GM12878 (cell line): Measurements from ENCODE around the gene ITGA7. TPM values are rescaled to one million over a fixed set of nuclear protein-coding genes. Genes with fewer than 3 reads are reported as not detected.

Experiments used
- ATAC-seq: fragments of 200-7000 bp; cut with Tn5 transposase; 3 replicates; pipeline ENCODE4 v1.9.1; 2020; ENCODE audit warnings: mild to moderate bottlenecking, moderate library complexity
- BruUV-seq: library from RNA; stranded (reverse); fragments of 400-500 nt; replicated peaks from 2 replicates; lab custom pipeline; 2021; lab: Mats Ljungman, UMichigan
- CTCF ChIA-PET: fragments of 300-600 bp; sonication (Branson Sonifier 250); formaldehyde crosslinking; extraction: SDS; loops from one replicate; lab custom pipeline; 2021; ENCODE audit warnings: inconsistent platforms; lab: Yijun Ruan, JAX
- POLR2A ChIA-PET: fragments of 350-600 bp; formaldehyde crosslinking; extraction: SDS; loops from one replicate; lab custom pipeline; 2021; ENCODE audit warnings: inconsistent platforms; lab: Charles Lee
- RAD21 ChIA-PET: fragments of 300-600 bp; sonication (Branson Sonifier 250); formaldehyde crosslinking; loops from one replicate; lab custom pipeline; 2023; ENCODE audit warnings: antibody characterized with exemption; ENCODE audit not compliant: unreplicated experiment; lab: Charles Lee
- SMC1A ChIA-PET: fragments of 300-600 bp; sonication (Branson Sonifier 250); formaldehyde crosslinking; loops from one replicate; lab custom pipeline; 2023; ENCODE audit not compliant: unreplicated experiment, uncharacterized antibody; lab: Charles Lee
- DNase-seq: peaks from one replicate; pipeline ENCODE4 v3.0.0-alpha.2; 2011; ENCODE audit warnings: low read depth, low spot score
- FAIRE-seq: peaks from 3 replicates; lab custom pipeline; 2011; peaks lifted over from hg19 to GRCh38; lab: Jason Lieb, UNC
- H2AFZ ChIP-seq: 2 replicates; pipeline ENCODE4 v1.6.0; 2011; ENCODE audit warnings: low read depth, low read length, control low read depth; ENCODE audit not compliant: control insufficient read depth
- H3K27ac ChIP-seq: 2 replicates; pipeline ENCODE4 v1.5.1; 2011; ENCODE audit warnings: control low read depth; ENCODE audit not compliant: control insufficient read depth, insufficient read depth
- H3K27me3 ChIP-seq, 2 experiments: replicated peaks in 1 of 2; 2 replicates each; pipeline versions ENCODE4 v1.6.0 to v1.6.1; 2011; ENCODE audit warnings: low read length in 1 of 2; ENCODE audit not compliant: control insufficient read depth in 2 of 2, insufficient read depth in 2 of 2
- H3K36me3 ChIP-seq, 2 experiments: 2 replicates each; pipeline ENCODE4 v1.5.1; 2011; ENCODE audit warnings: low read length in 1 of 2; ENCODE audit not compliant: control insufficient read depth in 2 of 2, insufficient read depth in 2 of 2
- H3K4me1 ChIP-seq: 2 replicates; pipeline ENCODE4 v1.6.1; 2011; ENCODE audit warnings: mild to moderate bottlenecking, low read length, moderate library complexity, mixed read lengths; ENCODE audit not compliant: control insufficient read depth, insufficient read depth
- H3K4me2 ChIP-seq: 2 replicates; pipeline ENCODE4 v1.6.0; 2011; ENCODE audit warnings: control low read depth; ENCODE audit not compliant: control insufficient read depth, insufficient read depth
- H3K4me3 ChIP-seq: fragments of 200-600 bp; sonication (generic); 2 replicates; pipeline ENCODE4 v1.5.1; 2016
- H3K79me2 ChIP-seq: 2 replicates; pipeline ENCODE4 v1.6.0; 2011; ENCODE audit warnings: low read length; ENCODE audit not compliant: control insufficient read depth, insufficient read depth
- H3K9ac ChIP-seq: 2 replicates; pipeline ENCODE4 v1.8.0; 2011; ENCODE audit warnings: low read length, control low read depth, mixed read lengths; ENCODE audit not compliant: control insufficient read depth, insufficient read depth
- H3K9me3 ChIP-seq: replicated peaks from 3 replicates; pipeline ENCODE4 v1.5.1; 2011; ENCODE audit warnings: mild to moderate bottlenecking, low read length; ENCODE audit not compliant: control insufficient read depth, insufficient read depth
- H4K20me1 ChIP-seq: 2 replicates; pipeline ENCODE4 v1.6.0; 2011; ENCODE audit not compliant: control insufficient read depth, insufficient read depth
- CHD1 ChIP-seq: IDR thresholded peaks from 2 replicates; pipeline ENCODE4 v1.6.1; 2012; ENCODE audit warnings: low read depth, low read length, improper control_type of control experiment
- MEF2B ChIP-seq: fragments of 450-650 bp; IDR thresholded peaks from 2 replicates; pipeline ENCODE4 v1.6.1; 2018; ENCODE audit warnings: mild to moderate bottlenecking, moderate library complexity; ENCODE audit not compliant: partially characterized antibody, poor library complexity, severe bottlenecking
- NFIC ChIP-seq: IDR thresholded peaks from 2 replicates; pipeline ENCODE4 v1.6.1; 2012; ENCODE audit warnings: low read depth, mild to moderate bottlenecking, inconsistent platforms, low read length, moderate library complexity
- NR2C2 ChIP-seq: IDR thresholded peaks from 2 replicates; pipeline ENCODE4 v1.6.1; 2011; ENCODE audit warnings: borderline replicate concordance, low read depth; ENCODE audit not compliant: control insufficient read depth, insufficient read length
- RAD21 ChIP-seq: IDR thresholded peaks from 2 replicates; pipeline ENCODE4 v1.6.1; 2011; ENCODE audit warnings: mild to moderate bottlenecking, low read depth, low read length, moderate library complexity; ENCODE audit not compliant: insufficient read depth
- RB1 ChIP-seq: fragments of 450-650 bp; formaldehyde crosslinking; IDR thresholded peaks from 2 replicates; pipeline ENCODE4 v1.6.1; 2017; ENCODE audit warnings: mild to moderate bottlenecking, borderline replicate concordance
- RELA ChIP-seq: fragments of 450-650 bp; IDR thresholded peaks from 2 replicates; pipeline ENCODE4 v1.8.0; 2014; ENCODE audit warnings: borderline replicate concordance; ENCODE audit not compliant: partially characterized antibody
- WGBS: methylation state at CpG from one replicate; pipeline ENCODE4 v1.1.6; 2016; ENCODE audit warnings: low lambda C conversion rate; ENCODE audit not compliant: insufficient replicate concordance, insufficient coverage; ENCODE audit errors: missing lambda C conversion rate; 5-methylcytosine and 5-hydroxymethylcytosine counted together
- in situ Hi-C: fragments of 300-500 bp; cut with MboI; formaldehyde crosslinking; loops from 9 replicates; pipeline ENCODE4 v1.14.3; 2018; ENCODE audit warnings: mixed read lengths
- intact Hi-C: fragments of 100-400 bp; cut with micrococcal nuclease; formaldehyde crosslinking; loops from one replicate; pipeline ENCODE4 v1.14.2; 2022; ENCODE audit not compliant: unreplicated experiment
- polyA plus RNA-seq, 11 experiments: library from polyadenylated mRNA; depleted of rRNA in 4 of 11; unstranded in 6 of 11; stranded (reverse) in 5 of 11; fragments of >200 nt; fragmentation: Nextera tagmentation in 4 of 11; fragmentation: Illumina TruSeq in 1 of 11; extraction: Ambion mirVana in 4 of 11; extraction: Trizol in 1 of 11; gene quantifications; 1 replicate in 1 of 11; 2 replicates in 10 of 11; pipeline versions ENCODE4 v1.2.1 to v1.2.3, GENCODE V29; 2011 to 2016; ENCODE audit warnings: inconsistent platforms in 2 of 11, missing spikeins in 2 of 11, low read depth in 1 of 11
- total RNA-seq, 4 experiments: library from RNA; depleted of rRNA in 3 of 4; stranded (reverse); fragments of >200 nt in 3 of 4; fragmentation: Illumina TruSeq in 1 of 4; extraction: Trizol in 1 of 4; gene quantifications; 2 replicates each; pipeline versions ENCODE4 v1.2.1 to v1.2.3, GENCODE V29; 2013 to 2021
- TF ChIP-seq, protein P1 (sequence below): IDR thresholded peaks from 2 replicates; pipeline ENCODE4 v1.6.1; 2012; ENCODE audit warnings: low read length, inconsistent platforms
- TF ChIP-seq, protein P2 (sequence below): fragments of 450-650 bp; IDR thresholded peaks from 2 replicates; pipeline ENCODE4 v1.6.1; 2017; ENCODE audit warnings: low read depth, mild to moderate bottlenecking, moderate library complexity
- TF ChIP-seq, protein P3 (sequence below): fragments of 450-650 bp; IDR thresholded peaks from 2 replicates; pipeline ENCODE4 v1.6.1; 2017; ENCODE audit warnings: mild to moderate bottlenecking, moderate library complexity
- TF ChIP-seq, protein P4 (sequence below): fragments of 450-650 bp; formaldehyde crosslinking; IDR thresholded peaks from 2 replicates; pipeline ENCODE4 v1.4.0; 2022; ENCODE audit warnings: mild to moderate bottlenecking, moderate library complexity

The ITGA7 gene
- total and polyA plus RNA-seq, 10 of the 15 experiments (the other 5 are each of a cell fraction or from before 2014, with no cell fraction given), result 0.18 to 5.1 (median 1.5) TPM

DNA sequence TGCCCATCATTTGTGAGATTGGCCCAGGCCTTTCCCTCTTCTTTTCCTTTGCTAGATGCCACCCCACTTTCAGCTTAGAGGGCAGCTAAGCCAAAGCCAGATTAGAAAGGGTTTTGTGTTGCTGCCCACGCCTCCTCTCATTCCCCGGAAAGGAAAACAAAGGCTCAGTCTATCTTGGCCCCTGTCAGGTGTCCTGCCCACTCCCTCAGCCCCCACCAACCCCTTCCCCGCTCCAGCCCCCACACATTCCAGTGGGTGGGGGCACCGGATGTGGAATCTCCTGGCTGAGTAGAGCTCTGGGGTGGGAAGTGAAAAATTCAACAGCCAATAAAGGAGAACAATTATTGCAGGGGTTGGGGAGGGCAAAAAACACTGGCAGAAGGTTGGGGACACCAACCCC, 10.3 kb upstream of the ITGA7 start:
- DNase-seq, result no peak
- Histone ChIP-seq H3K79me2 (peaks cover 13% of the 10 kb centered on the region), H4K20me1 (no peaks in the 10 kb centered on the region), H3K4me2 (peak overlapping the region; percentile 100), H3K9ac (peak overlapping the region; percentile 92; the same call in 1 of the 2 replicates), H2AFZ (no peak overlapping the region), H3K9me3 (no peaks in the 10 kb centered on the region), H3K4me3 (peak overlapping the region; percentile 81), H3K27ac (peak overlapping the region; percentile 95), H3K4me1 (peaks cover 25% of the 10 kb centered on the region), H3K27me3 (no peaks in the 10 kb centered on the region), H3K36me3 (peaks cover 0 to 2% of the 10 kb centered on the region in 2 experiments; a peak in 1 of 4 replicates)
- TF ChIP-seq RAD21 (no peak), NFIC (peak; percentile 13; the same call in 1 of the 2 replicates), NR2C2 (no peak), RB1 (no peak), CHD1 (no peak), MEF2B (no peak), RELA (no peak)
- TF ChIP-seq, protein P1, sequence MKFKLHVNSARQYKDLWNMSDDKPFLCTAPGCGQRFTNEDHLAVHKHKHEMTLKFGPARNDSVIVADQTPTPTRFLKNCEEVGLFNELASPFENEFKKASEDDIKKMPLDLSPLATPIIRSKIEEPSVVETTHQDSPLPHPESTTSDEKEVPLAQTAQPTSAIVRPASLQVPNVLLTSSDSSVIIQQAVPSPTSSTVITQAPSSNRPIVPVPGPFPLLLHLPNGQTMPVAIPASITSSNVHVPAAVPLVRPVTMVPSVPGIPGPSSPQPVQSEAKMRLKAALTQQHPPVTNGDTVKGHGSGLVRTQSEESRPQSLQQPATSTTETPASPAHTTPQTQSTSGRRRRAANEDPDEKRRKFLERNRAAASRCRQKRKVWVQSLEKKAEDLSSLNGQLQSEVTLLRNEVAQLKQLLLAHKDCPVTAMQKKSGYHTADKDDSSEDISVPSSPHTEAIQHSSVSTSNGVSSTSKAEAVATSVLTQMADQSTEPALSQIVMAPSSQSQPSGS, result 0 out of 2 replicates have a peak, but pooled peaks have one; percentile 4
- TF ChIP-seq, protein P2, sequence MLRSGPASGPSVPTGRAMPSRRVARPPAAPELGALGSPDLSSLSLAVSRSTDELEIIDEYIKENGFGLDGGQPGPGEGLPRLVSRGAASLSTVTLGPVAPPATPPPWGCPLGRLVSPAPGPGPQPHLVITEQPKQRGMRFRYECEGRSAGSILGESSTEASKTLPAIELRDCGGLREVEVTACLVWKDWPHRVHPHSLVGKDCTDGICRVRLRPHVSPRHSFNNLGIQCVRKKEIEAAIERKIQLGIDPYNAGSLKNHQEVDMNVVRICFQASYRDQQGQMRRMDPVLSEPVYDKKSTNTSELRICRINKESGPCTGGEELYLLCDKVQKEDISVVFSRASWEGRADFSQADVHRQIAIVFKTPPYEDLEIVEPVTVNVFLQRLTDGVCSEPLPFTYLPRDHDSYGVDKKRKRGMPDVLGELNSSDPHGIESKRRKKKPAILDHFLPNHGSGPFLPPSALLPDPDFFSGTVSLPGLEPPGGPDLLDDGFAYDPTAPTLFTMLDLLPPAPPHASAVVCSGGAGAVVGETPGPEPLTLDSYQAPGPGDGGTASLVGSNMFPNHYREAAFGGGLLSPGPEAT, result no peak
- TF ChIP-seq, protein P3, sequence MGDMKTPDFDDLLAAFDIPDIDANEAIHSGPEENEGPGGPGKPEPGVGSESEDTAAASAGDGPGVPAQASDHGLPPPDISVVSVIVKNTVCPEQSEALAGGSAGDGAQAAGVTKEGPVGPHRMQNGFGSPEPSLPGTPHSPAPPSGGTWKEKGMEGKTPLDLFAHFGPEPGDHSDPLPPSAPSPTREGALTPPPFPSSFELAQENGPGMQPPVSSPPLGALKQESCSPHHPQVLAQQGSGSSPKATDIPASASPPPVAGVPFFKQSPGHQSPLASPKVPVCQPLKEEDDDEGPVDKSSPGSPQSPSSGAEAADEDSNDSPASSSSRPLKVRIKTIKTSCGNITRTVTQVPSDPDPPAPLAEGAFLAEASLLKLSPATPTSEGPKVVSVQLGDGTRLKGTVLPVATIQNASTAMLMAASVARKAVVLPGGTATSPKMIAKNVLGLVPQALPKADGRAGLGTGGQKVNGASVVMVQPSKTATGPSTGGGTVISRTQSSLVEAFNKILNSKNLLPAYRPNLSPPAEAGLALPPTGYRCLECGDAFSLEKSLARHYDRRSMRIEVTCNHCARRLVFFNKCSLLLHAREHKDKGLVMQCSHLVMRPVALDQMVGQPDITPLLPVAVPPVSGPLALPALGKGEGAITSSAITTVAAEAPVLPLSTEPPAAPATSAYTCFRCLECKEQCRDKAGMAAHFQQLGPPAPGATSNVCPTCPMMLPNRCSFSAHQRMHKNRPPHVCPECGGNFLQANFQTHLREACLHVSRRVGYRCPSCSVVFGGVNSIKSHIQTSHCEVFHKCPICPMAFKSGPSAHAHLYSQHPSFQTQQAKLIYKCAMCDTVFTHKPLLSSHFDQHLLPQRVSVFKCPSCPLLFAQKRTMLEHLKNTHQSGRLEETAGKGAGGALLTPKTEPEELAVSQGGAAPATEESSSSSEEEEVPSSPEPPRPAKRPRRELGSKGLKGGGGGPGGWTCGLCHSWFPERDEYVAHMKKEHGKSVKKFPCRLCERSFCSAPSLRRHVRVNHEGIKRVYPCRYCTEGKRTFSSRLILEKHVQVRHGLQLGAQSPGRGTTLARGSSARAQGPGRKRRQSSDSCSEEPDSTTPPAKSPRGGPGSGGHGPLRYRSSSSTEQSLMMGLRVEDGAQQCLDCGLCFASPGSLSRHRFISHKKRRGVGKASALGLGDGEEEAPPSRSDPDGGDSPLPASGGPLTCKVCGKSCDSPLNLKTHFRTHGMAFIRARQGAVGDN, result no peak
- TF ChIP-seq, protein P4, sequence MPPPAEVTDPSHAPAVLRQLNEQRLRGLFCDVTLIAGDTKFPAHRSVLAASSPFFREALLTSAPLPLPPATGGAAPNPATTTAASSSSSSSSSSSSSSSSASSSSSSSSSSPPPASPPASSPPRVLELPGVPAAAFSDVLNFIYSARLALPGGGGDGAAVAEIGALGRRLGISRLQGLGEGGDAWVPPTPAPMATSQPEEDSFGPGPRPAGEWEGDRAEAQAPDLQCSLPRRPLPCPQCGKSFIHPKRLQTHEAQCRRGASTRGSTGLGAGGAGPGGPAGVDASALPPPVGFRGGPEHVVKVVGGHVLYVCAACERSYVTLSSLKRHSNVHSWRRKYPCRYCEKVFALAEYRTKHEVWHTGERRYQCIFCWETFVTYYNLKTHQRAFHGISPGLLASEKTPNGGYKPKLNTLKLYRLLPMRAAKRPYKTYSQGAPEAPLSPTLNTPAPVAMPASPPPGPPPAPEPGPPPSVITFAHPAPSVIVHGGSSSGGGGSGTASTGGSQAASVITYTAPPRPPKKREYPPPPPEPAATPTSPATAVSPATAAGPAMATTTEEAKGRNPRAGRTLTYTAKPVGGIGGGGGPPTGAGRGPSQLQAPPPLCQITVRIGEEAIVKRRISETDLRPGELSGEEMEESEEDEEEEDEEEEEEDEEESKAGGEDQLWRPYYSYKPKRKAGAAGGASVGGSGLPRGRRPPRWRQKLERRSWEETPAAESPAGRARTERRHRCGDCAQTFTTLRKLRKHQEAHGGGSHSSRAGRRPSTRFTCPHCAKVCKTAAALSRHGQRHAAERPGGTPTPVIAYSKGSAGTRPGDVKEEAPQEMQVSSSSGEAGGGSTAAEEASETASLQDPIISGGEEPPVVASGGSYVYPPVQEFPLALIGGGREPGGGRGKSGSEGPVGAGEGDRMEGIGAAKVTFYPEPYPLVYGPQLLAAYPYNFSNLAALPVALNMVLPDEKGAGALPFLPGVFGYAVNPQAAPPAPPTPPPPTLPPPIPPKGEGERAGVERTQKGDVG (CRISPR knock-in tag), result no peak
- BruUV-seq, result no TSS peak
- in situ Hi-C loops (no loop called here), intact Hi-C loops (no loop called here)
- no peak for FAIRE-seq
- RAD21 ChIA-PET, result interaction anchor here (1.6 to 11.0 kb wide), 4 partner anchors 12 to 72 kb away, joined by 3 to 113 read pairs (median 11); partner anchors contain the start of gene CD63
- CTCF ChIA-PET, result interaction anchor here (0.5 to 11.4 kb wide), 8 partner anchors 12 to 112 kb away, joined by 3 to 205 read pairs (median 10); partner anchors contain the start of gene CD63
- 59% methylated on average over 4 of the region's 4 CpGs for WGBS
- SMC1A ChIA-PET, result interaction anchor here (0.8 to 4.0 kb wide), 7 partner anchors 12 to 100 kb away, joined by 3 to 29 read pairs (median 10); partner anchors contain the start of genes CD63, ORMDL2 and SARNP
- POLR2A ChIA-PET, result interaction anchor here (0.7 to 3.5 kb wide), 7 partner anchors 11 to 504 kb away, joined by 3 to 39 read pairs (median 4); partner anchors contain the start of genes CD63 and RNF41
- no peak for ATAC-seq
